Measurements from ENCODE around the gene HOXB2.
"Not testable (repeated sequence)": the region's sequence is repeated elsewhere in the genome, so short reads cannot be mapped to it uniquely, and the experiment has no call there.

Gene HOXB2

GRCh38 chr17:48542114-48542656 lies 2.7 kb downstream of the HOXB2 start:
- DNase-seq (ENCODE audit: insufficient read length, low spot score), result no peak
- FAIRE-seq, result no peak
- no peak for TF ChIP-seq CTCF (IDR thresholded peaks at IDR 0.05; ENCODE audit: insufficient read depth, missing control alignments)

GRCh38 chr17:48541577-48542113 lies 3.3 kb downstream of the HOXB2 start:
- DNase-seq (ENCODE audit: insufficient read length, low spot score) (no peak), FAIRE-seq (no peak)
- no peak for TF ChIP-seq CTCF (IDR thresholded peaks at IDR 0.05; ENCODE audit: insufficient read depth, missing control alignments)

- DNase-seq (ENCODE audit: insufficient read length, low spot score), result no peak
- no peak for TF ChIP-seq CTCF (IDR thresholded peaks at IDR 0.05; ENCODE audit: insufficient read depth, missing control alignments)
- no peak for FAIRE-seq
Measured at GRCh38 chr17:48541036-48541576, 3.8 kb downstream of the HOXB2 start.

- DNase-seq (ENCODE audit: insufficient read length, low spot score) (no peak), FAIRE-seq (no peak)
- no peak for TF ChIP-seq CTCF (IDR thresholded peaks at IDR 0.05; ENCODE audit: insufficient read depth, missing control alignments)
Measured at GRCh38 chr17:48540213-48540612, 4.7 kb downstream of the HOXB2 start.

GRCh38 chr17:48539177-48539576 lies 5.7 kb downstream of the HOXB2 start:
- no peak for FAIRE-seq
- no peak for DNase-seq (ENCODE audit: insufficient read length, low spot score)
- no peak for TF ChIP-seq CTCF (IDR thresholded peaks at IDR 0.05; ENCODE audit: insufficient read depth, missing control alignments)

GRCh38 chr17:48537316-48537715 lies 7.6 kb downstream of the HOXB2 start:
- no peak for FAIRE-seq
- DNase-seq (ENCODE audit: insufficient read length, low spot score), result no peak
- no peak for TF ChIP-seq CTCF (IDR thresholded peaks at IDR 0.05; ENCODE audit: insufficient read depth, missing control alignments)

- FAIRE-seq; DNase-seq (ENCODE audit: insufficient read length, low spot score): not testable (repeated sequence)
Measured at GRCh38 chr17:48535793-48536559, 8.9 kb downstream of the HOXB2 start.
